A673 (cell line): ENCODE measurements around the gene C5orf52. TPM values are rescaled to one million over a fixed set of nuclear protein-coding genes. Genes with fewer than 3 reads are reported as not detected.
"Not testable (repeated sequence)": the region's sequence is repeated elsewhere in the genome, so short reads cannot be mapped to it uniquely, and the experiment has no call there.

Source experiments
- BruUV-seq: library from RNA; stranded (reverse); fragments of 400-500 nt; replicated peaks from 2 replicates; lab custom pipeline; 2021; lab: Mats Ljungman, UMichigan
- CTCF ChIA-PET: fragments of 300-600 bp; sonication (Branson Sonifier 250); formaldehyde crosslinking; loops from one replicate; lab custom pipeline; 2022; ENCODE audit warnings: antibody characterized with exemption; lab: Charles Lee
- POLR2A ChIA-PET: fragments of 300-600 bp; sonication (Branson Sonifier 250); formaldehyde crosslinking; loops from one replicate; lab custom pipeline; 2022; ENCODE audit warnings: antibody characterized with exemption; ENCODE audit not compliant: low non-redundant PET; lab: Charles Lee
- DNase-seq: peaks from one replicate; pipeline ENCODE4 v3.0.0-alpha.2; 2015; ENCODE audit warnings: low spot score
- H3K27ac ChIP-seq: fragments of 200-600 bp; sonication (generic); 2 replicates; pipeline ENCODE4 v1.5.1; 2016; ENCODE audit warnings: mixed run types, low read depth, mild to moderate bottlenecking, mixed read lengths, antibody characterized with exemption, low read length; ENCODE audit not compliant: poor library complexity, severe bottlenecking
- H3K27me3 ChIP-seq: fragments of 200-600 bp; sonication (generic); replicated peaks from 2 replicates; pipeline ENCODE4 v1.6.1; 2017; ENCODE audit warnings: mixed run types, low read depth, mild to moderate bottlenecking, mixed read lengths, antibody characterized with exemption, low read length; ENCODE audit not compliant: insufficient read depth, poor library complexity
- H3K36me3 ChIP-seq: fragments of 200-600 bp; sonication (generic); 2 replicates; pipeline ENCODE4 v1.6.1; 2016; ENCODE audit warnings: mixed run types, mild to moderate bottlenecking, mixed read lengths, antibody characterized with exemption, low read length; ENCODE audit not compliant: insufficient read depth, poor library complexity, severe bottlenecking
- H3K4me1 ChIP-seq: fragments of 200-600 bp; sonication (generic); 2 replicates; pipeline ENCODE4 v1.6.1; 2017; ENCODE audit warnings: mixed run types, mild to moderate bottlenecking, mixed read lengths, antibody characterized with exemption, low read length; ENCODE audit not compliant: insufficient read depth, poor library complexity, severe bottlenecking
- H3K4me3 ChIP-seq: fragments of 200-600 bp; sonication (generic); 2 replicates; pipeline ENCODE4 v1.5.1; 2016; ENCODE audit warnings: low read depth, mixed run types, mild to moderate bottlenecking, mixed read lengths, low read length; ENCODE audit not compliant: poor library complexity, severe bottlenecking
- H3K9me3 ChIP-seq: fragments of 200-600 bp; sonication (generic); 2 replicates; pipeline ENCODE4 v1.6.1; 2016; ENCODE audit warnings: mixed run types, low read depth, mild to moderate bottlenecking, mixed read lengths, antibody characterized with exemption, low read length; ENCODE audit not compliant: poor library complexity, severe bottlenecking
- CTCF ChIP-seq: fragments of 300-800, 200-600 bp; sonication (generic); conservative IDR thresholded peaks from 2 replicates; pipeline ENCODE4 v1.5.1; 2017; ENCODE audit warnings: low read depth, mild to moderate bottlenecking, antibody characterized with exemption, low read length, moderate library complexity, mixed read lengths
- EZH2 ChIP-seq: fragments of 200-600 bp; sonication (generic); IDR thresholded peaks from 2 replicates; pipeline ENCODE4 v1.6.1; 2017; ENCODE audit warnings: borderline replicate concordance, low read depth, mild to moderate bottlenecking, mixed read lengths, antibody characterized with exemption, low read length; ENCODE audit not compliant: poor library complexity, severe bottlenecking
- intact Hi-C: fragments of 100-400 bp; cut with micrococcal nuclease; formaldehyde crosslinking; loops from one replicate; pipeline ENCODE4 v1.10.0; 2022; ENCODE audit not compliant: unreplicated experiment
- total RNA-seq: library from RNA; stranded (reverse); gene quantifications from 2 replicates; pipeline ENCODE4 v1.2.3, GENCODE V29; 2021

C5orf52 gene
- total RNA-seq, 1 experiment from 2014 or later = not detected

DNA sequence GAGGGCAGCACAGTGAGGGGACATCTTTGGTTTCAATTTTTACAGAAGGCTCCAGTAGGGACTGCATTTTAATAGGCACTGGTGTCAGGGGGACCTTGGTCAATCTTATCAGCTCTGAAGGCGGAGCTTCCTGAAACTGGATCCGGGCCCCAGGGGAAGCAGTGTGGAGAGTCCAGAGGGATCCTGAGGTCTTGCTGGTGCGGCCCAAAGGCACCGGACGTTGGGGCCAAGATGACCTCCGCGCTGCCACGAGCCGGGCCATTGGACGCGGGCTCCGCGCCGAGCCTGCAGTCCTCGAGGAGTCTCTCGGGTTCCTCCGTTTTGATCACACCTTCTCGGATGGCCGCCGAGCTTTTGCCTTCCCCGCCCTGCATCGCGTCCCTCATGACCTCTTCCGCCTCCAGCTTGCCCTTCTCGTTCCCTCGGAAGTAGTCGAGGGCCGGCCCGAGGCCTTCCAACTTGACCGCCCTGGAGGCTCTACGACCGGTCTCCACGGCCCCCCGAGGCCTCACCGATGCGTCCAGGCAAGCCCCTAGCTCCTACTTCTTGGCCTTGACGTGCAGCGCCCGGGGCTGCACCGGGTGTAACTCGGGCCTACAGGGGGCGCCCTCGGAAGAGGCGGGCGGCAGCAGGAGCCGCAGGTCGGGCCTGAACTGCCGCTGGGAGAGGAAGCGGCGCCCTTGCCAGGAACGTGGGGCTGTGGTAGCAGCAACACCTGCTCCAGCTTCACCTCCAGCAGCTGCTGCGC, 18.8 kb downstream of the C5orf52 start:
- no peak overlapping the region for H3K27ac ChIP-seq
- no peaks in the 10 kb centered on the region for H3K4me1 ChIP-seq
- no peaks in the 10 kb centered on the region for H3K9me3 ChIP-seq
- no peak for DNase-seq
- ChIA-PET CTCF (no interaction called here), POLR2A (no interaction called here)
- BruUV-seq = no TSS peak
- no peak for TF ChIP-seq EZH2
- no peak for TF ChIP-seq CTCF
- H3K4me3 ChIP-seq = no peak overlapping the region
- H3K27me3 ChIP-seq = no peaks in the 10 kb centered on the region
- no peaks in the 10 kb centered on the region for H3K36me3 ChIP-seq
- intact Hi-C loops = no loop called here

DNA sequence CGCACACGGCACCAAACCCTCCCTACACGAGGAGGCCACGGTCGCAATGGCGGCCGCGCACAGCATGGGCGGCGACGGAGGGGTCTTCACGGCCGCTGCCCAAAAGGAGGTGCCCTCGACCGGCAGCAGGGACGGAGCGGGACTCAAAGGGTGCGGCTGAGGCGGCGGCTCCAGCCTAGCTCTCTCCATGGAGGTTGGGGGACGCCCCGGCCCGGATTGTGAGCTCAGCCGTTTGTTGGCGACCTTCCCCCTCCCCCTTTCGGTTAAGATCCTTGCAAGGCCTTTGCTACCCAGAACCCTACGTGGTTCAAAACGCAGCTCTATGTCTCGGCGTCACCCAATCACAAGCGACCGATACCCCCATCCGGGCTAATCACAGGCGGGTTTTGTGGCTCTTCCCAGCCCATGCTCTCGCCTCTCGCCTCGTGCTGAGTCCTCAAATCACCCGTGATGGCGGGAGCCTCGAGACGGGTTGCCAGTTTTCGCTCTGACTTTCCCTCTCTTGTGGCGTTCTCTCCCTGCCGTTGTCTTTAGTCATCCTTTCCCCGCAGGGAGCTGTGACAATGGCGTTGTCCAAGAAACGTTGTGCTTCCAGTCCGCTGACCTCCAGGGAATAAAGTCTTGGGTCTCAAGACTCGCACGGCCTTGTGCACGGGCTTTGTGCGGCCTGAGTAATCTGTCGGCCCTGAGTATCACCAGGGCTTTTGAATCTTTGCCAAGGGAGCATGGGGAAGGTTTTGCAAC, 19.5 kb downstream of the C5orf52 start:
- TF ChIP-seq CTCF = no peak
- TF ChIP-seq EZH2 = no peak
- ChIA-PET CTCF (no interaction called here), POLR2A (no interaction called here)
- Histone ChIP-seq H3K4me1 (no peaks in the 10 kb centered on the region), H3K36me3 (no peaks in the 10 kb centered on the region), H3K27me3 (no peaks in the 10 kb centered on the region), H3K9me3 (no peaks in the 10 kb centered on the region), H3K27ac (no peak overlapping the region), H3K4me3 (no peak overlapping the region)
- BruUV-seq = no TSS peak
- DNase-seq = no peak
- intact Hi-C loops = no loop called here

- BruUV-seq, H3K27ac ChIP-seq, H3K9me3 ChIP-seq, H3K4me3 ChIP-seq, H3K4me1 ChIP-seq, POLR2A ChIA-PET, CTCF ChIA-PET, H3K27me3 ChIP-seq, intact Hi-C loops, DNase-seq, H3K36me3 ChIP-seq: not testable (repeated sequence)
Measured at GRCh38 chr5:157693816-157694215, 22.5 kb downstream of the C5orf52 start.

DNA sequence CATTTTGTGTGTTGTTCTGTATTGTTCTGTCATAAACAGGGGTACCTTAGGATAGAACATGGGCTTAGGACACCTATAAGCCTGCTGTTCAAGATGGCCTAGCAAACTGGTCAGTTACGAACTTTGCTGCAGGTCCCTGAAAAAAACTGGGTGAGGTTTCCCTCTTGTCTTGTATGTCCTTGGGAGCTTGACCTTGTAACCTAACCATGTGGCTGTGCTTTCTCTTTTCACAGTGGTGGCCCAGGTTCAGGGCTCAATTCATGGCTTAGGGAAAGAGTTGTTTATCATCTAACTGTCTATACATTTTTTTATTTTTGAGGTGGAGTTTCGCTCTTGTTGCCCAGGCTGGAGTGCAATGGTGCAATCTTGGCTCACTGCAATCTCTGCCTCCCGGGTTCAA, 24.8 kb downstream of the C5orf52 start:
- H3K9me3 ChIP-seq, H3K36me3 ChIP-seq, H3K4me3 ChIP-seq, H3K27ac ChIP-seq, CTCF ChIA-PET, intact Hi-C loops, BruUV-seq, H3K4me1 ChIP-seq, DNase-seq, H3K27me3 ChIP-seq, POLR2A ChIA-PET: not testable (repeated sequence)

DNA sequence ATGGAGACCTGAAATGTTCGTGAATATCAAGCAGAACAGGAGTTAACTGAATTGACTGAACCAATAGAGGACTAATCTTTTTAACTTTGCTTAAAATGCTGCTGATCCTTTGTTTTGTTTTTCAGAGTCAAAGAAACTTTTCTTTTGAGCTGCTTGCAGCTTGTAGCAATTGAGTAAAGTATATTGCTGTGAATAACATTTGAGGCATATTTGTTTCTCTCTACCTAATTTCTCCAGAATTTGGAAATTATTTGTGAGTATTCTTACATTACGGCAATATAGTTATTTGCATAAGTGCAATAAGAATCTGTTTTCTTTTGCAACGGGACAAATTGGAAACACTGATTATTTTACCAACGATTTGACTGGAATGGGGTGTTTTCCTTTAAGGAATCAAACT, 27.3 kb downstream of the C5orf52 start:
- H3K36me3 ChIP-seq, H3K4me3 ChIP-seq, H3K9me3 ChIP-seq, POLR2A ChIA-PET, H3K4me1 ChIP-seq, H3K27me3 ChIP-seq, H3K27ac ChIP-seq, intact Hi-C loops, DNase-seq, CTCF ChIA-PET, BruUV-seq: not testable (repeated sequence)
